CD4-positive, alpha-beta T cell treated with Interleukin-10 for 1 hour (primary cell): ENCODE results near the gene RBM6.

Source experiments
- DNase-seq: peaks from one replicate; pipeline ENCODE4 v3.0.0-alpha.2; 2020

The RBM6 gene

GRCh38 chr3:50100956-50101845 lies 161.3 kb downstream of the RBM6 start:
- DNase-seq = no peak

GRCh38 chr3:50102558-50102957 lies 162.6 kb downstream of the RBM6 start:
- no peak for DNase-seq

GRCh38 chr3:50111757-50112156 lies 171.8 kb downstream of the RBM6 start:
- no peak for DNase-seq

- DNase-seq = no peak
Observed at GRCh38 chr3:50112462-50112861, 172.5 kb downstream of the RBM6 start.

GRCh38 chr3:50117120-50117519 lies 177.2 kb downstream of the RBM6 start:
- DNase-seq = no peak

- DNase-seq = no peak
Observed at GRCh38 chr3:50118237-50118636, 178.3 kb downstream of the RBM6 start.

GRCh38 chr3:50119786-50120185 lies 179.8 kb downstream of the RBM6 start:
- no peak for DNase-seq

- DNase-seq = no peak
Observed at GRCh38 chr3:50120364-50121071, 180.6 kb downstream of the RBM6 start.

GRCh38 chr3:50121072-50122032 lies 181.4 kb downstream of the RBM6 start:
- peak; percentile 72 for DNase-seq

- no peak for DNase-seq
Observed at GRCh38 chr3:50122071-50122470, 182.1 kb downstream of the RBM6 start.

GRCh38 chr3:50122661-50123391 lies 182.9 kb downstream of the RBM6 start:
- DNase-seq = no peak

- DNase-seq = no peak
Observed at GRCh38 chr3:50123394-50124051, 183.6 kb downstream of the RBM6 start.

- no peak for DNase-seq
Observed at GRCh38 chr3:50124052-50124799, 184.3 kb downstream of the RBM6 start.

GRCh38 chr3:50124800-50125178 lies 184.8 kb downstream of the RBM6 start:
- no peak for DNase-seq

- no peak for DNase-seq
Observed at GRCh38 chr3:50125541-50126286, 185.8 kb downstream of the RBM6 start.

- no peak for DNase-seq
Observed at GRCh38 chr3:50126287-50127211, 186.6 kb downstream of the RBM6 start.
